Omental fat pad (tissue), 4 donors: ENCODE measurements around the gene IL18R1. TPM values are rescaled to one million over a fixed set of nuclear protein-coding genes. Genes with fewer than 3 reads are reported as not detected.

Experiments used
- ATAC-seq: fragments of 150-250 bp; one replicate; pipeline ENCODE4 v1.9.1; 2016; ENCODE audit warnings: mild to moderate bottlenecking, moderate library complexity; ENCODE audit not compliant: low FRiP score
- DNase-seq: peaks from one replicate; pipeline ENCODE4 v3.0.0-alpha.2; 2019; ENCODE audit warnings: low spot score
- total RNA-seq, 4 donors: library from RNA; depleted of rRNA; stranded (reverse); fragments of >200 nt; gene quantifications; one replicate each; pipeline ENCODE4 v1.1.0, GENCODE V29; 2016
- TF ChIP-seq, protein P1 (sequence below), 3 donors: fragments of 450-650 bp; IDR thresholded peaks; one replicate each; pipeline ENCODE4 v1.5.1; 2016 to 2017; ENCODE audit warnings: antibody characterized with exemption in 3 of 3, mild to moderate bottlenecking in 3 of 3, moderate library complexity in 2 of 3

IL18R1 gene
- total RNA-seq, 4 donors from 2014 or later: 5.8 to 51.9 (median 24.4) TPM

DNA sequence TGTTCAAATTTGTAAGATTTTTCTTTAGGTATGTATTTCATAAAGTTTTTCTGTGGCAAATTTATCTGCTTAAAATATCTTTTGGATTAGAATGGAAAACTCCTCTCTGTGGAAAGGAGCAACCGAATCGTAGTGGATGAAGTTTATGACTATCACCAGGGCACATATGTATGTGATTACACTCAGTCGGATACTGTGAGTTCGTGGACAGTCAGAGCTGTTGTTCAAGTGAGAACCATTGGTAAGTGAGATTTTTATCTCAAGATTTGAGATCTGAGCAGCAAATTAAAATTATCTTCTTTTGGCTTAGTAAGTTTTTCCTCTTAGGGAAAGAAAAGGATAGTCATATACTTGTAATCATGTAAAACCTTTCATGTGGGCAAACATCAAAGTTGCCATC, 81.5 kb downstream of the IL18R1 start:
- DNase-seq (no peak), ATAC-seq (no peak)
- TF ChIP-seq, protein P1, sequence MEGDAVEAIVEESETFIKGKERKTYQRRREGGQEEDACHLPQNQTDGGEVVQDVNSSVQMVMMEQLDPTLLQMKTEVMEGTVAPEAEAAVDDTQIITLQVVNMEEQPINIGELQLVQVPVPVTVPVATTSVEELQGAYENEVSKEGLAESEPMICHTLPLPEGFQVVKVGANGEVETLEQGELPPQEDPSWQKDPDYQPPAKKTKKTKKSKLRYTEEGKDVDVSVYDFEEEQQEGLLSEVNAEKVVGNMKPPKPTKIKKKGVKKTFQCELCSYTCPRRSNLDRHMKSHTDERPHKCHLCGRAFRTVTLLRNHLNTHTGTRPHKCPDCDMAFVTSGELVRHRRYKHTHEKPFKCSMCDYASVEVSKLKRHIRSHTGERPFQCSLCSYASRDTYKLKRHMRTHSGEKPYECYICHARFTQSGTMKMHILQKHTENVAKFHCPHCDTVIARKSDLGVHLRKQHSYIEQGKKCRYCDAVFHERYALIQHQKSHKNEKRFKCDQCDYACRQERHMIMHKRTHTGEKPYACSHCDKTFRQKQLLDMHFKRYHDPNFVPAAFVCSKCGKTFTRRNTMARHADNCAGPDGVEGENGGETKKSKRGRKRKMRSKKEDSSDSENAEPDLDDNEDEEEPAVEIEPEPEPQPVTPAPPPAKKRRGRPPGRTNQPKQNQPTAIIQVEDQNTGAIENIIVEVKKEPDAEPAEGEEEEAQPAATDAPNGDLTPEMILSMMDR (IDR thresholded peaks at IDR 0.05): no peak

DNA sequence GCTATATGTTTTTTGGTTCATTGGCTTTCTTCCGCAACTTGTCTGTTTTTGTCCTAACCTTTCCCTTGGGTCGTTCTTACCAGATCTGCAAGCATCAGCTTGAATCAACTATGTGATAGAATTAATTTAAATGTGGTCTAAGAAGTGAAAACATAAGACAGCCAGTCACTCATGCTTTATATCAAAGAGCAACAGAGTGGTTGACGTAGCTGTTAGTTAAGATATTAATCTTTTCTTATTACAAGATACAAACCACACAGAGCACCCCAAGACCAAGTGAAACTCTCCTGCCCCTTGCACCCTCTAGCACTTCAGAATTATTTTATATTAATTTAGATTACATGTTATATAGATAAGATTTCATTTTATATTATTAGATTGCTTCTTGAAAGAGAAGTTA, 82.5 kb downstream of the IL18R1 start:
- ATAC-seq (no peak), DNase-seq (no peak)
- TF ChIP-seq, protein P1 (IDR thresholded peaks at IDR 0.05): no peak

DNA sequence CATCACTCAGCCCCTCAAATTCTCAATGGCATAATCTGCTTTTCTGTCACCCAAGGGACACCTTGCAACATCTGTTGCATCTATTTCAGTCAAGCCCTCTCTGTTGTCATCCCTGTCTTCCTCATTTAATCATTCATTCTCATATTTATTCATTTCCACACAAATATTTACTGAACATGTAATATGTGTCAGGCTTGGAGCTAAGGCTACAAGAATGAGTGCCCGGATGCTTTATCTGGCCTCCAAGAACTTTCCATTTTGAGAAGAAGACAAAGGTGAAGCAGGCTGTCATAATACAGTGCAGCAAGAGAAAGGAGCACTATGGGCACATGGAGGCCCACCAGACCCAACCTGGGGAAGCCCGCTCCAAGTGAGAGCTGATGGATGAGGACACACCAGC, 83.0 kb downstream of the IL18R1 start:
- TF ChIP-seq, protein P1 (IDR thresholded peaks at IDR 0.05): no peak
- DNase-seq (no peak), ATAC-seq (no peak)

DNA sequence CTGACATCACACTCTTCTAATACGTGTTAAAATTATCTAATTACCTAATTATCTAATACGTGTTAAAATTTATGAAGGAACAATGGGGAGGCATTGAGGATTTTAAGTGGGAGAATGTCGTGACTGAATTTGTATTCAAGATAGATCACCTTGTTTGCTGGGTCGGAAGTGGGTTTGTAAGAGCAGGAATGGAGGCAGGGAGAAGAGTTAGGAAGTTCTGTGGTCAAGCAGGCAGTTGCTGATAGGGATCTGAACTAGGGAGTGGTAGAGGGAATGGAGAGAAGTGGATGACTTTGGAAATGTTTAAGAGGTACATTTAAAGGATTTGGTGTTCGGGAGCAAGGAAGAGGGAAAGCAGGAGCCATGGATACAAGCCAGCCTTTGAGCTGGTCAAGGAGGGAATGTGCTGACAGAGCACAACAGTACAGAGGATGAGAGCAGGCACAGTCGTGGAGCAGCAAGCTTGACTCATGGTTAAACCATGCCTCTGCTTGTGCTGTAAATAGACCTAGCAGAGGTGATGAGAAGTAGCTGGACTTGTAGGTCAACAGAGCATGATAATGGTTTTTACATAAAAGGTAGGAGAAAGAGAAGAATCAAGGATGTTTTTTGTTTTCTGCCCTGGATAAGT, 83.6 kb downstream of the IL18R1 start:
- peak; percentile 82 for ATAC-seq
- TF ChIP-seq, protein P1 (IDR thresholded peaks at IDR 0.05): no peak

DNA sequence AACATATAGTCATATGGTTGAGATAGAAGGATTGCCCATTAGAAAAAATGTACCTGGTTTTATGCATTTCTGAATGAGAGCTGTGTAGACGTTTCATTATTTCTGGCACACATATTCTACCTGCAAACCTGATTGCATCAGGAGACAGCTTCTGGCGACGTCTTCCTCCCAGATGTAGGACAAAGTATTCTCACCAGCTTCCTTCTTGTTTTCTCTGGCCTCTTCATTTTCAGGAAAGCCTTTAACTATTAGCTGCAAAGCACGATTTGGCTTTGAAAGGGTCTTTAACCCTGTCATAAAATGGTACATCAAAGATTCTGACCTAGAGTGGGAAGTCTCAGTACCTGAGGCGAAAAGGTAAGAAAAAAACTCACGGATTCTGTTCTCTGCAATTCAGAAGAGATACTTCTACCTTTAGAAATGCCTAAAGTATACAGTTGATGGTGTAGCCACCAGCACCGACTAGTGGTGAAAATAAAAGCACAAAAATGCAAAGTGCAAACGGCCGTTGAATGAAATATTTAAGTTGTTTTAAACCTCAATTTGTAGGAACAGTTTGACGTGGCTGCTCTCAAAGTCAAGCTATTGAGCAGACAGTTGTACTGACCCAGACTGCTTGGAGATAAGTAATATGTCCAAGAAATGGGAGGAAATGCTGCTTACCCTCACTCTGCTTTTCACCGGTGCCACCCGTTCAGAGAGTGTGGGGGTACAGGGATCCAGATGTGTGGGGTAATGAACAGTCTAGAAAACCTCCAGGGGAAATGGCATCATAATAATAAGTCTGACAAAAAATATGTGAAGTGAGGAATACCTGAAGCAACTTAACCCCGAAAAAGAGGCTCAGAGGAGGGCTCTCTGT, 87.6 kb downstream of the IL18R1 start:
- TF ChIP-seq, protein P1 (IDR thresholded peaks at IDR 0.05): peak in 2 of 3 donors; percentile 43 to 44
- DNase-seq (no peak), ATAC-seq (peak; percentile 54)

More for the DNA sequence above, 83.6 kb downstream of the IL18R1 start:
- DNase-seq: no peak

DNA sequence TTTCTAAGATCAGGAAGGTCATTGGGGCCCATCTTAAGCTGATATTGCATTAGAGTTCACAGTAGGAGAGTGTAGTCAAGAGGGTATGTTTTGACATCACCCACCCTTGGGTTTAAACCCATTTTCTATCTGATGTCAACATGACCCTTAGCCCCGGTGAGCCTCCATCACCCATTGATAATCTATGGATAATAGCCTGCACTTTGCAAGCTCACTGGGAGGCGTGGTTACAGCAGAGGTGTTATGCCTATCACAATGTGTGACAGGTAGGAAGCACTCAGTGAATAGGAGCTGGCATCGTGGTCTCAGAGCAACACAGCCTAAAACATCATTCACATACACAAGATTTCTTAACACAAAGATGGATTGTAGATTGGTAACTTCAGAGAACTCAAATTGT, 88.6 kb downstream of the IL18R1 start:
- DNase-seq (no peak), ATAC-seq (no peak)

More for the DNA sequence above, 88.6 kb downstream of the IL18R1 start:
- TF ChIP-seq, protein P1 (IDR thresholded peaks at IDR 0.05): no peak
